GM12878 (cell line): ENCODE measurements around the gene GALNT15. TPM values are rescaled to one million over a fixed set of nuclear protein-coding genes. Genes with fewer than 3 reads are reported as not detected.

Source experiments
- ATAC-seq: fragments of 200-7000 bp; cut with Tn5 transposase; 3 replicates; pipeline ENCODE4 v1.9.1; 2020; ENCODE audit warnings: mild to moderate bottlenecking, moderate library complexity
- BruUV-seq: library from RNA; stranded (reverse); fragments of 400-500 nt; replicated peaks from 2 replicates; lab custom pipeline; 2021; lab: Mats Ljungman, UMichigan
- CTCF ChIA-PET: fragments of 300-600 bp; sonication (Branson Sonifier 250); formaldehyde crosslinking; extraction: SDS; loops from one replicate; lab custom pipeline; 2021; ENCODE audit warnings: inconsistent platforms; lab: Yijun Ruan, JAX
- POLR2A ChIA-PET: fragments of 350-600 bp; formaldehyde crosslinking; extraction: SDS; loops from one replicate; lab custom pipeline; 2021; ENCODE audit warnings: inconsistent platforms; lab: Charles Lee
- RAD21 ChIA-PET: fragments of 300-600 bp; sonication (Branson Sonifier 250); formaldehyde crosslinking; loops from one replicate; lab custom pipeline; 2023; ENCODE audit warnings: antibody characterized with exemption; ENCODE audit not compliant: unreplicated experiment; lab: Charles Lee
- SMC1A ChIA-PET: fragments of 300-600 bp; sonication (Branson Sonifier 250); formaldehyde crosslinking; loops from one replicate; lab custom pipeline; 2023; ENCODE audit not compliant: unreplicated experiment, uncharacterized antibody; lab: Charles Lee
- DNase-seq: peaks from one replicate; pipeline ENCODE4 v3.0.0-alpha.2; 2011; ENCODE audit warnings: low read depth, low spot score
- FAIRE-seq: peaks from 3 replicates; lab custom pipeline; 2011; peaks lifted over from hg19 to GRCh38; lab: Jason Lieb, UNC
- H2AFZ ChIP-seq: 2 replicates; pipeline ENCODE4 v1.6.0; 2011; ENCODE audit warnings: low read depth, low read length, control low read depth; ENCODE audit not compliant: control insufficient read depth
- H3K27ac ChIP-seq: 2 replicates; pipeline ENCODE4 v1.5.1; 2011; ENCODE audit warnings: control low read depth; ENCODE audit not compliant: control insufficient read depth, insufficient read depth
- H3K27me3 ChIP-seq, 2 experiments: replicated peaks in 1 of 2; 2 replicates each; pipeline versions ENCODE4 v1.6.0 to v1.6.1; 2011; ENCODE audit warnings: low read length in 1 of 2; ENCODE audit not compliant: control insufficient read depth in 2 of 2, insufficient read depth in 2 of 2
- H3K36me3 ChIP-seq, 2 experiments: 2 replicates each; pipeline ENCODE4 v1.5.1; 2011; ENCODE audit warnings: low read length in 1 of 2; ENCODE audit not compliant: control insufficient read depth in 2 of 2, insufficient read depth in 2 of 2
- H3K4me1 ChIP-seq: 2 replicates; pipeline ENCODE4 v1.6.1; 2011; ENCODE audit warnings: mild to moderate bottlenecking, low read length, moderate library complexity, mixed read lengths; ENCODE audit not compliant: control insufficient read depth, insufficient read depth
- H3K4me2 ChIP-seq: 2 replicates; pipeline ENCODE4 v1.6.0; 2011; ENCODE audit warnings: control low read depth; ENCODE audit not compliant: control insufficient read depth, insufficient read depth
- H3K4me3 ChIP-seq: fragments of 200-600 bp; sonication (generic); 2 replicates; pipeline ENCODE4 v1.5.1; 2016
- H3K79me2 ChIP-seq: 2 replicates; pipeline ENCODE4 v1.6.0; 2011; ENCODE audit warnings: low read length; ENCODE audit not compliant: control insufficient read depth, insufficient read depth
- H3K9ac ChIP-seq: 2 replicates; pipeline ENCODE4 v1.8.0; 2011; ENCODE audit warnings: low read length, control low read depth, mixed read lengths; ENCODE audit not compliant: control insufficient read depth, insufficient read depth
- H3K9me3 ChIP-seq: replicated peaks from 3 replicates; pipeline ENCODE4 v1.5.1; 2011; ENCODE audit warnings: mild to moderate bottlenecking, low read length; ENCODE audit not compliant: control insufficient read depth, insufficient read depth
- H4K20me1 ChIP-seq: 2 replicates; pipeline ENCODE4 v1.6.0; 2011; ENCODE audit not compliant: control insufficient read depth, insufficient read depth
- CREB1 ChIP-seq: IDR thresholded peaks from 2 replicates; pipeline ENCODE4 v1.6.1; 2012; ENCODE audit warnings: low read depth, mild to moderate bottlenecking, inconsistent platforms
- ETV6 ChIP-seq, 2 experiments: fragments of 450-650 bp in 1 of 2; IDR thresholded peaks in 1 of 2; conservative IDR thresholded peaks in 1 of 2; 2 replicates each; pipeline ENCODE4 v1.6.1; 2014; ENCODE audit warnings: antibody characterized with exemption in 1 of 2, borderline replicate concordance in 1 of 2, low read depth in 1 of 2, mild to moderate bottlenecking in 1 of 2, moderate library complexity in 1 of 2
- FOS ChIP-seq: IDR thresholded peaks from 3 replicates; pipeline ENCODE4 v1.6.1; 2011; ENCODE audit warnings: borderline replicate concordance; ENCODE audit not compliant: insufficient read length; ENCODE audit errors: extremely low read depth
- GABPA ChIP-seq: IDR thresholded peaks from 2 replicates; pipeline ENCODE4 v1.6.1; 2014; ENCODE audit warnings: antibody characterized with exemption, low read depth, mild to moderate bottlenecking, inconsistent platforms
- HDAC6 ChIP-seq: fragments of 200-600 bp; sonication (generic); IDR thresholded peaks from one replicate; pipeline ENCODE4 v1.8.0; 2017; ENCODE audit warnings: antibody characterized with exemption; ENCODE audit not compliant: unreplicated experiment
- JUND ChIP-seq: IDR thresholded peaks from 2 replicates; pipeline ENCODE4 v1.6.1; 2012; ENCODE audit warnings: low read depth, mild to moderate bottlenecking, low read length, improper control_type of control experiment, moderate library complexity
- LARP7 ChIP-seq: fragments of 450-650 bp; IDR thresholded peaks from 2 replicates; pipeline ENCODE4 v1.6.1; 2017; ENCODE audit warnings: mild to moderate bottlenecking
- MYC ChIP-seq: IDR thresholded peaks from 2 replicates; pipeline ENCODE4 v1.6.1; 2011; ENCODE audit warnings: mild to moderate bottlenecking, low read length, moderate library complexity, inconsistent platforms; ENCODE audit not compliant: insufficient read depth, insufficient replicate concordance, insufficient read length, severe bottlenecking
- NFXL1 ChIP-seq: fragments of 450-650 bp; IDR thresholded peaks from 2 replicates; pipeline ENCODE4 v1.6.1; 2017; ENCODE audit warnings: antibody characterized with exemption, mild to moderate bottlenecking, borderline replicate concordance
- NR2C2 ChIP-seq: IDR thresholded peaks from 2 replicates; pipeline ENCODE4 v1.6.1; 2011; ENCODE audit warnings: borderline replicate concordance, low read depth; ENCODE audit not compliant: control insufficient read depth, insufficient read length
- NRF1 ChIP-seq: conservative IDR thresholded peaks from 2 replicates; pipeline ENCODE4 v1.6.1; 2011; ENCODE audit warnings: mild to moderate bottlenecking, low read depth, low read length, improper control_type of control experiment
- RCOR1 ChIP-seq: conservative IDR thresholded peaks from 2 replicates; pipeline ENCODE4 v1.6.1; 2012; ENCODE audit warnings: low read depth, low read length, improper control_type of control experiment
- SPI1 ChIP-seq: IDR thresholded peaks from 2 replicates; pipeline ENCODE4 v1.6.1; 2011; ENCODE audit warnings: low read depth, mild to moderate bottlenecking, low read length, moderate library complexity, borderline replicate concordance; ENCODE audit not compliant: insufficient read depth
- YY1 ChIP-seq: IDR thresholded peaks from 2 replicates; pipeline ENCODE4 v1.6.1; 2011; ENCODE audit warnings: low read depth, mild to moderate bottlenecking, low read length
- ZNF384 ChIP-seq: IDR thresholded peaks from 2 replicates; pipeline ENCODE4 v1.6.1; 2012; ENCODE audit warnings: low read depth, mild to moderate bottlenecking, low read length, improper control_type of control experiment, borderline replicate concordance
- ZNF622 ChIP-seq: fragments of 450-650 bp; IDR thresholded peaks from 2 replicates; pipeline ENCODE4 v1.6.1; 2017; ENCODE audit warnings: mild to moderate bottlenecking, inconsistent platforms
- WGBS: methylation state at CpG from one replicate; pipeline ENCODE4 v1.1.6; 2016; ENCODE audit warnings: low lambda C conversion rate; ENCODE audit not compliant: insufficient replicate concordance, insufficient coverage; ENCODE audit errors: missing lambda C conversion rate; 5-methylcytosine and 5-hydroxymethylcytosine counted together
- in situ Hi-C: fragments of 300-500 bp; cut with MboI; formaldehyde crosslinking; loops from 9 replicates; pipeline ENCODE4 v1.14.3; 2018; ENCODE audit warnings: mixed read lengths
- intact Hi-C: fragments of 100-400 bp; cut with micrococcal nuclease; formaldehyde crosslinking; loops from one replicate; pipeline ENCODE4 v1.14.2; 2022; ENCODE audit not compliant: unreplicated experiment
- polyA plus RNA-seq, 11 experiments: library from polyadenylated mRNA; depleted of rRNA in 4 of 11; unstranded in 6 of 11; stranded (reverse) in 5 of 11; fragments of >200 nt; fragmentation: Nextera tagmentation in 4 of 11; fragmentation: Illumina TruSeq in 1 of 11; extraction: Ambion mirVana in 4 of 11; extraction: Trizol in 1 of 11; gene quantifications; 1 replicate in 1 of 11; 2 replicates in 10 of 11; pipeline versions ENCODE4 v1.2.1 to v1.2.3, GENCODE V29; 2011 to 2016; ENCODE audit warnings: inconsistent platforms in 2 of 11, missing spikeins in 2 of 11, low read depth in 1 of 11
- total RNA-seq, 4 experiments: library from RNA; depleted of rRNA in 3 of 4; stranded (reverse); fragments of >200 nt in 3 of 4; fragmentation: Illumina TruSeq in 1 of 4; extraction: Trizol in 1 of 4; gene quantifications; 2 replicates each; pipeline versions ENCODE4 v1.2.1 to v1.2.3, GENCODE V29; 2013 to 2021
- TF ChIP-seq, protein P1 (sequence below): fragments of 450-650 bp; IDR thresholded peaks from 2 replicates; pipeline ENCODE4 v1.6.1; 2017; ENCODE audit warnings: mild to moderate bottlenecking, low read depth, inconsistent platforms; ENCODE audit not compliant: poor library complexity, severe bottlenecking

The GALNT15 gene
- total and polyA plus RNA-seq, 10 of the 15 experiments (the other 5 are each of a cell fraction or from before 2014, with no cell fraction given): 0.03 to 0.05 TPM; not detected in 8

DNA sequence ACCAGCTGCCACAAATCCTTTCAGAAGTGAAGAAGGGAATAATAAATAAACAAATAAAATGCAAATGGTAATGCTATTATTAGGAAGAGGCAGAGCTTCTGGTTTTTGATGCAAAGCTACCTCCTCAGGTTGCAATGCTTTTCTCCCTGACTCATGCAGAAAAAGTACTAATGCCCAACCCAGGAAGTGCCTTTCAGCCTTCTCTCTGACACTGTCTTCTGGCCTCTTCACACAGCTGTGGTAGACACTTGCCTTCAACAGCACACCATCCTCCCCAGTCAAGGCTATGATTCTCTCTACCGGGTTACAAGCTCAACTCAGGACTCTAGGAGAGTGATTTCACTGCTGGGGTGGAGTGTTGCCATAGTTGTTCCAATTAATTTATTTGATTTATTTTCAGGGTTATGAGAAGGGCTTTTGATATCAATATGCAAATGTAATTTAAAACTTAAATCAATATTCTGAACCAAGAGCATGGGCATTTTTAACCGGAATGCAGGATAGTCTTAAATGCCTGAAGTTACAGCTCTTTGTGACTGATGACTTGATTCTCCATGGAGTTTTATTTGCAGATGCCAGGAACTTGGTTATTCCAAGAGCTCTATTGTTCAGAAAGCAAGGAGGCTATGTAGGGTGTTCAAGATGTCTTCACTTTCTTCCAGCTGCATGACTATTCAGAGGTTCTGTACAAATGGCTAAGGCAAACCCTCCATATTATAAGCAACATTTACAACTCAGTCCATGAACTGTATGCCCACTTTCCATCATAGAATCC, 27.1 kb upstream of the GALNT15 start:
- WGBS: 46% methylated on average over 2 of the region's 2 CpGs
- ATAC-seq (peak; percentile 38), DNase-seq (no peak), FAIRE-seq (no peak)
- Histone ChIP-seq H3K27me3 (no peaks in the 10 kb centered on the region), H3K79me2 (no peaks in the 10 kb centered on the region), H3K4me2 (no peak overlapping the region), H3K4me3 (no peak overlapping the region), H3K4me1 (peaks cover 13% of the 10 kb centered on the region; the same call in 1 of the 2 replicates)
- RAD21 ChIA-PET: interaction anchor here (1.2 kb wide), 1 partner anchor 98 kb away, joined by 3 read pairs; no protein-coding TSS in a partner anchor
- SMC1A ChIA-PET: interaction anchor here (1.1 to 3.1 kb wide), 6 partner anchors 9 to 101 kb away, joined by 3 to 13 read pairs (median 6); no protein-coding TSS in a partner anchor
- CTCF ChIA-PET: interaction anchor here (0.7 to 1.3 kb wide), 5 partner anchors 10 to 99 kb away, joined by 3 to 4 read pairs (median 3); no protein-coding TSS in a partner anchor
- no TSS peak for BruUV-seq
- in situ Hi-C loops: no loop called here
- TF ChIP-seq MYC (no peak), GABPA (no peak), NRF1 (no peak), NFXL1 (no peak), JUND (no peak), LARP7 (no peak), YY1 (no peak), ETV6 (conservative IDR thresholded peaks at IDR 0.05 in 1 of 2, IDR thresholded peaks at IDR 0.05 in 1 of 2; ENCODE audit: borderline replicate concordance in 1 of 2, low read depth in 1 of 2) (no peak), FOS (no peak), CREB1 (no peak), NR2C2 (no peak), RCOR1 (no peak), HDAC6 (no peak), ZNF384 (no peak), ZNF622 (no peak), SPI1 (no peak)
- TF ChIP-seq, protein P1, sequence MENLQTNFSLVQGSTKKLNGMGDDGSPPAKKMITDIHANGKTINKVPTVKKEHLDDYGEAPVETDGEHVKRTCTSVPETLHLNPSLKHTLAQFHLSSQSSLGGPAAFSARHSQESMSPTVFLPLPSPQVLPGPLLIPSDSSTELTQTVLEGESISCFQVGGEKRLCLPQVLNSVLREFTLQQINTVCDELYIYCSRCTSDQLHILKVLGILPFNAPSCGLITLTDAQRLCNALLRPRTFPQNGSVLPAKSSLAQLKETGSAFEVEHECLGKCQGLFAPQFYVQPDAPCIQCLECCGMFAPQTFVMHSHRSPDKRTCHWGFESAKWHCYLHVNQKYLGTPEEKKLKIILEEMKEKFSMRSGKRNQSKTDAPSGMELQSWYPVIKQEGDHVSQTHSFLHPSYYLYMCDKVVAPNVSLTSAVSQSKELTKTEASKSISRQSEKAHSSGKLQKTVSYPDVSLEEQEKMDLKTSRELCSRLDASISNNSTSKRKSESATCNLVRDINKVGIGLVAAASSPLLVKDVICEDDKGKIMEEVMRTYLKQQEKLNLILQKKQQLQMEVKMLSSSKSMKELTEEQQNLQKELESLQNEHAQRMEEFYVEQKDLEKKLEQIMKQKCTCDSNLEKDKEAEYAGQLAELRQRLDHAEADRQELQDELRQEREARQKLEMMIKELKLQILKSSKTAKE: no peak
- TF ChIP-seq, all 136 proteins: peak for 0
- Histone ChIP-seq H3K36me3 (no peaks in the 10 kb centered on the region), H3K27ac (peak overlapping the region; percentile 47; the same call in 1 of the 2 replicates), H2AFZ (no peak overlapping the region; the same call in none of the 2 replicates), H3K9ac (no peak overlapping the region), H3K9me3 (no peaks in the 10 kb centered on the region; the same call in 1 of the 3 replicates), H4K20me1 (no peaks in the 10 kb centered on the region)
- POLR2A ChIA-PET: no interaction called here
- intact Hi-C loops: no loop called here
